MCF 10A (cell line): Measurements from ENCODE around the gene CA14. TPM values are rescaled to one million over a fixed set of nuclear protein-coding genes. Genes with fewer than 3 reads are reported as not detected.
A peak's percentile ranks its signal among the peaks of the same experiment; 100 is the strongest.

Experiments
- BruUV-seq: library from RNA; stranded (reverse); fragments of 400-500 nt; replicated peaks from 2 replicates; lab custom pipeline; 2021; lab: Mats Ljungman, UMichigan
- CTCF ChIA-PET: fragments of 300-600 bp; sonication (Branson Sonifier 250); formaldehyde crosslinking; extraction: SDS; loops from one replicate; lab custom pipeline; 2021; ENCODE audit warnings: antibody characterized with exemption, inconsistent platforms; lab: Yijun Ruan, JAX
- POLR2A ChIA-PET: fragments of 300-600, 350-650 bp; sonication (Branson Sonifier 250); formaldehyde crosslinking; extraction: SDS; loops from one replicate; lab custom pipeline; 2020; ENCODE audit warnings: antibody characterized with exemption, inconsistent platforms; lab: Yijun Ruan, JAX
- DNase-seq: peaks from one replicate; pipeline ENCODE4 v3.0.0-alpha.2; 2018; ENCODE audit not compliant: unreplicated experiment
- H3K27ac Mint-ChIP-seq: one replicate; pipeline ENCODE4 v1.8.0; 2022; ENCODE audit warnings: mild to moderate bottlenecking, low read depth, mixed read lengths; ENCODE audit not compliant: unreplicated experiment
- H3K27me3 Mint-ChIP-seq: one replicate; pipeline ENCODE4 v1.8.0; 2022; ENCODE audit warnings: mixed read lengths; ENCODE audit not compliant: insufficient read depth, unreplicated experiment
- H3K36me3 Mint-ChIP-seq: one replicate; pipeline ENCODE4 v1.8.0; 2022; ENCODE audit warnings: mild to moderate bottlenecking, moderate library complexity, mixed read lengths; ENCODE audit not compliant: insufficient read depth, unreplicated experiment
- H3K4me1 Mint-ChIP-seq: one replicate; pipeline ENCODE4 v1.8.0; 2022; ENCODE audit warnings: mixed read lengths; ENCODE audit not compliant: insufficient read depth, unreplicated experiment
- H3K4me3 Mint-ChIP-seq: one replicate; pipeline ENCODE4 v1.8.0; 2022; ENCODE audit warnings: mild to moderate bottlenecking, moderate library complexity, mixed read lengths; ENCODE audit not compliant: unreplicated experiment
- H3K9me3 Mint-ChIP-seq: one replicate; pipeline ENCODE4 v1.8.0; 2022; ENCODE audit warnings: mixed read lengths; ENCODE audit not compliant: unreplicated experiment
- intact Hi-C: fragments of 100-400 bp; cut with micrococcal nuclease; formaldehyde crosslinking; loops from 2 replicates; pipeline ENCODE4 v1.14.1; 2022
- total RNA-seq: library from RNA; stranded (reverse); gene quantifications from 2 replicates; pipeline ENCODE4 v1.2.3, GENCODE V29; 2022
- TF ChIP-seq, protein P1 (sequence below): fragments of 200-600 bp; IDR thresholded peaks from one replicate; pipeline ENCODE4 v1.8.0; 2022; ENCODE audit warnings: antibody characterized with exemption, mild to moderate bottlenecking; ENCODE audit not compliant: unreplicated experiment

CA14 gene
- total RNA-seq, 1 experiment from 2014 or later: 0.26 TPM

DNA sequence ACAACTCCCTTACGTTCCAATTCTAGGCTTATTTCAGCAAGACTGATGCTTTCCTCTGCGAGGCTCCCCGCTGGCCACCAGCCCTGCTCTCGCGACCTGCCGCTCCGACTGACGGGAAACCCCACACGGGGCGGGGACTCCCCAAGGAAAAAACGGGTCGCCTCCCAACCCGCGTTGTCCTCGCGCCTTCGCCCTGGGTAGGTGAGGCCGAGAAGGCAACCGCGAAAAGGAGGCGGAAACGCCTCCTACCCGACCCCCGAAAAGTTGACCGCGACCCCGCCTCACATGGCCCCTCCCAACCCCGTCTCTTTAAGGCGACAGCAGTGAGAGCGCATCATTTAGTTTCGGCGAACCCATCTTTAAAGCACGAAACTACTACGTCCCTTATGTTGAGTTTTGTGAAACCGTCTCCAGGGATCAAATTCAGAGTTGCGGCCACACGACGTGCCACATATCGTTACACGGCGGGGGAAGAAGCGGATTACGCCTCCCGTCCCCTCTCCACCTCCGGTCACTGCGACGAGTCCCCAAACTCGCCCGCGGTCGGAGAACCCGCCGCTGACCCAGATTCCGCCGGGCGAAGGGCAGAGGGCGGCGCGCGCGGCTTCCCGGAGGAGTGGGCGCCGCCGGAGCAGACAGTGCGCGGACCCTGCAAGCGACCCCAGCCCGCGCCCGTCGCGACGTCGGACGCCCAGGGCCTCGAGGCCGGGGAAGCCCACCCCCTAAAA is 22.8 kb upstream of the CA14 start:
- DNase-seq: peak; percentile 89
- H3K27ac Mint-ChIP-seq: no peak overlapping the region
- peaks cover 11% of the 10 kb centered on the region for H3K4me1 Mint-ChIP-seq
- TF ChIP-seq, protein P1, sequence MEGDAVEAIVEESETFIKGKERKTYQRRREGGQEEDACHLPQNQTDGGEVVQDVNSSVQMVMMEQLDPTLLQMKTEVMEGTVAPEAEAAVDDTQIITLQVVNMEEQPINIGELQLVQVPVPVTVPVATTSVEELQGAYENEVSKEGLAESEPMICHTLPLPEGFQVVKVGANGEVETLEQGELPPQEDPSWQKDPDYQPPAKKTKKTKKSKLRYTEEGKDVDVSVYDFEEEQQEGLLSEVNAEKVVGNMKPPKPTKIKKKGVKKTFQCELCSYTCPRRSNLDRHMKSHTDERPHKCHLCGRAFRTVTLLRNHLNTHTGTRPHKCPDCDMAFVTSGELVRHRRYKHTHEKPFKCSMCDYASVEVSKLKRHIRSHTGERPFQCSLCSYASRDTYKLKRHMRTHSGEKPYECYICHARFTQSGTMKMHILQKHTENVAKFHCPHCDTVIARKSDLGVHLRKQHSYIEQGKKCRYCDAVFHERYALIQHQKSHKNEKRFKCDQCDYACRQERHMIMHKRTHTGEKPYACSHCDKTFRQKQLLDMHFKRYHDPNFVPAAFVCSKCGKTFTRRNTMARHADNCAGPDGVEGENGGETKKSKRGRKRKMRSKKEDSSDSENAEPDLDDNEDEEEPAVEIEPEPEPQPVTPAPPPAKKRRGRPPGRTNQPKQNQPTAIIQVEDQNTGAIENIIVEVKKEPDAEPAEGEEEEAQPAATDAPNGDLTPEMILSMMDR: no peak
- ChIA-PET POLR2A (interaction anchor here (0.7 to 5.0 kb wide), 41 partner anchors 10 to 1758 kb away, joined by 3 to 37 read pairs (median 5); partner anchors contain the start of genes APH1A, OTUD7B, RPRD2 and SF3B4), CTCF (interaction anchor here (0.7 to 1.7 kb wide), 5 partner anchors 10 to 48 kb away, joined by 3 to 7 read pairs (median 4); no protein-coding TSS in a partner anchor)
- intact Hi-C loops: no loop called here
- H3K4me3 Mint-ChIP-seq: no peak overlapping the region
- H3K36me3 Mint-ChIP-seq: peaks cover 13% of the 10 kb centered on the region
- H3K9me3 Mint-ChIP-seq: no peaks in the 10 kb centered on the region
- no peaks in the 10 kb centered on the region for H3K27me3 Mint-ChIP-seq
- BruUV-seq: TSS peak; percentile 87

DNA sequence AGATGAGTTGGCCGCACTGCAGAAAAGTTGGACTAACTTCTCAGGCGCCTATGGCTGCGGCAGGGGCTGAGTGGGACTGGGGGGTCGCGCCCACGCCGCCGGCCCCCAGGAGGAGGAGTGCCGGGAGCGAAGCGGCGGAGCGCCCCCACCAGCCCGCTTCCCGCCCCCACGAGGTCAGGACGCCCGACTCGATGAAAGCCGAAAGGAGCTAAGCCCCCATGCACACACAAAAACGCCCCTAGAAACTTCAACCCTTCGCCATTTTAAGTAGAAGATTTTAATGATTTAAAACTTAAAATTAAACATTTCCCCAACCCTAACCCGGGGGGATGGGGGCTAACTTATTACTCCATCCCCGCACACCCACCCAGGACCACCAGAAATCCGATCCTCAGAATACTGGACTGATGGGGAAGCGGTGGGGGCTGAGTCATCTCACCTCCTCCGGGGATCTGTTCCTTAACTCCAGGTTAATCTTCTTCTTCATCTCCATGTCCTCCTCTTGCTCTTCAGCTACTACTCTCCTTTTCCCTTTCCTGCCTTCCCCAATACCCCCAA is 22.2 kb upstream of the CA14 start:
- intact Hi-C loops: no loop called here
- H3K27me3 Mint-ChIP-seq: no peaks in the 10 kb centered on the region
- H3K27ac Mint-ChIP-seq: no peak overlapping the region
- CTCF ChIA-PET: interaction anchor here (0.6 to 0.8 kb wide), 3 partner anchors 238 to 741 kb away, joined by 3 read pairs; no protein-coding TSS in a partner anchor
- peaks cover 11% of the 10 kb centered on the region for H3K4me1 Mint-ChIP-seq
- DNase-seq: peak; percentile 33
- H3K36me3 Mint-ChIP-seq: peaks cover 7% of the 10 kb centered on the region
- no TSS peak for BruUV-seq
- POLR2A ChIA-PET: interaction anchor here (0.7 to 5.0 kb wide), 30 partner anchors 11 to 386 kb away, joined by 3 to 37 read pairs (median 4); partner anchors contain the start of genes APH1A, C1orf54, MCL1 and RPRD2
- H3K9me3 Mint-ChIP-seq: no peaks in the 10 kb centered on the region
- H3K4me3 Mint-ChIP-seq: no peak overlapping the region
- TF ChIP-seq, protein P1: no peak

DNA sequence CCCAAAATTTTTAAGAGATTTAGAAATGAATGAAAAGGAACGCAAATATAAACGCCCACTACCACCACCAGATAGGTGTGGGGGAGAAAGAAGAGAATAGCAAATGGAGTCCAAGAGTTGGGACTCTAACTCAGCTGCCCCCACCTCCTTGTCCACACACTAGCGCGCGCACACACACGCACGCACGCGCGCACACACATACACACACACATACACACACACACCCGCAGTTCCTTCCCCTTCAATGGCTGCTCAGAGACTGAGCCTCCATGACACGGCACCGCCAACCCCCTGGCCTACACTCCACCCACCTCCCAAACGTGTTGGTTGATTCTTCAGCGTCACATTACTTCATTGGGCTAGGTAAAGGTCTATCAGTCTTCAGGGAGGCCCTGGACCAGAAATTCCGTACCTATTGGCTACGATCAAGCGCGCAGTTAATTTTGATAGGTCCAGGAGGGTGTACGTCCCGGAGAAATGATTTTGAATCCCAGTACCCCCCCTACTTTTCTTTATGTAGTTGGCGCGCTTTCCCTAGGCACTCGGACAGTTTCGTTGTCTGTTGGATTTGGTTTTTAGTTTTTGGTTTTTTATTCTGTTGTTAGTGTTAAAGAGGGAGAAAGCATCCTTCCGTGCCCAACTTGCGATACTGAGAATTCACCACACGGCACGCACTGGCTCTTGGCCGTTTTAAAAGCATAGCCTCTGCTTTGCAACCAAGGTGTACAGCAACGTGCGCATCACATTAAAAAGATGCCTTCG is 21.5 kb upstream of the CA14 start, which contains the start of gene ANP32E:
ANP32E (minus strand) TSS at position 261 of the 762 bp plus-strand sequence. CDS start 326 bp downstream, outside the sequence.
- intact Hi-C loops: loop anchor here (1.0 kb wide), 1 partner anchor 45 kb away; no protein-coding TSS in a partner anchor
- peak; percentile 100 for DNase-seq
- ChIA-PET POLR2A (interaction anchor here (0.5 to 5.0 kb wide), 38 partner anchors 10 to 386 kb away, joined by 3 to 37 read pairs (median 4); partner anchors contain the start of genes APH1A, C1orf54, MCL1 and RPRD2), CTCF (interaction anchor here (0.6 to 1.9 kb wide), 6 partner anchors 9 to 741 kb away, joined by 3 to 12 read pairs (median 3); no protein-coding TSS in a partner anchor)
- Mint-ChIP-seq H3K4me1 (peaks cover 11% of the 10 kb centered on the region), H3K27ac (no peak within 1 kb of the TSS), H3K27me3 (no peaks in the 10 kb centered on the region), H3K36me3 (peaks cover under 1% of the 10 kb centered on the region), H3K4me3 (no peak within 1 kb of the TSS), H3K9me3 (no peaks in the 10 kb centered on the region)
- TSS peak; percentile 68 for BruUV-seq
- TF ChIP-seq, protein P1: no peak
